Lower leg skin (tissue), 3 donors: ENCODE results near the gene IQGAP3.

Experiments used
- CTCF ChIP-seq, 3 donors: fragments of 450-650 bp; IDR thresholded peaks; one replicate each; pipeline ENCODE4 v1.5.1; 2016; ENCODE audit warnings: antibody characterized with exemption in 3 of 3, mild to moderate bottlenecking in 3 of 3, moderate library complexity in 2 of 3
- POLR2A ChIP-seq, 2 donors: fragments of 450-650 bp; IDR thresholded peaks; one replicate each; pipeline ENCODE4 v1.6.1; 2016 to 2017; ENCODE audit warnings: antibody characterized with exemption in 2 of 2, mild to moderate bottlenecking in 1 of 2, moderate library complexity in 1 of 2

GRCh38 chr1:156486421-156487344 is 85.7 kb downstream of the IQGAP3 start:
- TF ChIP-seq CTCF (IDR thresholded peaks at IDR 0.05) = no peak
- no peak for TF ChIP-seq POLR2A (IDR thresholded peaks at IDR 0.05)
